ENCODE results near the gene PUM1.

PUM1 gene

GRCh38 chr1:30914587-30914922 lies 151.0 kb downstream of the PUM1 start:
- TF ChIP-seq CTCF (conservative IDR thresholded peaks at IDR 0.05; ENCODE audit: low read depth, low read length): no peak
- no peaks in the 10 kb centered on the region for H3K36me3 ChIP-seq (ENCODE audit: insufficient read depth)
- peaks cover 14% of the 10 kb centered on the region for H3K27me3 ChIP-seq (ENCODE audit: insufficient read depth, low read depth)
- H3K4me2 ChIP-seq: no peak overlapping the region
- no peaks in the 10 kb centered on the region for H3K79me2 ChIP-seq (ENCODE audit: insufficient read depth, low read depth)
- H4K20me1 ChIP-seq (ENCODE audit: insufficient read depth): no peaks in the 10 kb centered on the region
- H3K9ac ChIP-seq: no peak overlapping the region
- H3K4me1 ChIP-seq (ENCODE audit: low read depth, poor library complexity, severe bottlenecking): peaks cover 15% of the 10 kb centered on the region
- no peak overlapping the region for H2AFZ ChIP-seq (ENCODE audit: low read depth)
- no peak overlapping the region for H3K27ac ChIP-seq
- no peak overlapping the region for H3K4me3 ChIP-seq (IDR thresholded peaks at IDR 0.05; ENCODE audit: insufficient read depth, low read depth, low read length)

GRCh38 chr1:30912913-30913652 lies 152.4 kb downstream of the PUM1 start:
- H3K27ac ChIP-seq: no peak overlapping the region
- H3K27me3 ChIP-seq (ENCODE audit: insufficient read depth, low read depth): peaks cover 22% of the 10 kb centered on the region
- H3K4me2 ChIP-seq: no peak overlapping the region
- H3K36me3 ChIP-seq (ENCODE audit: insufficient read depth): no peaks in the 10 kb centered on the region
- peaks cover 4% of the 10 kb centered on the region for H3K4me1 ChIP-seq (ENCODE audit: low read depth, poor library complexity, severe bottlenecking)
- no peaks in the 10 kb centered on the region for H4K20me1 ChIP-seq (ENCODE audit: insufficient read depth)
- H3K4me3 ChIP-seq (IDR thresholded peaks at IDR 0.05; ENCODE audit: insufficient read depth, low read depth, low read length): no peak overlapping the region
- TF ChIP-seq CTCF (conservative IDR thresholded peaks at IDR 0.05; ENCODE audit: low read depth, low read length): no peak
- H3K79me2 ChIP-seq (ENCODE audit: insufficient read depth, low read depth): no peaks in the 10 kb centered on the region
- no peak overlapping the region for H3K9ac ChIP-seq
- no peak overlapping the region for H2AFZ ChIP-seq (ENCODE audit: low read depth)

- no peaks in the 10 kb centered on the region for H3K79me2 ChIP-seq (ENCODE audit: insufficient read depth, low read depth)
- TF ChIP-seq CTCF (conservative IDR thresholded peaks at IDR 0.05; ENCODE audit: low read depth, low read length): no peak
- no peak overlapping the region for H3K27ac ChIP-seq
- H3K27me3 ChIP-seq (ENCODE audit: insufficient read depth, low read depth): peaks cover 29% of the 10 kb centered on the region
- no peak overlapping the region for H3K4me3 ChIP-seq (IDR thresholded peaks at IDR 0.05; ENCODE audit: insufficient read depth, low read depth, low read length)
- no peak overlapping the region for H2AFZ ChIP-seq (ENCODE audit: low read depth)
- no peaks in the 10 kb centered on the region for H3K4me1 ChIP-seq (ENCODE audit: low read depth, poor library complexity, severe bottlenecking)
- no peak overlapping the region for H3K9ac ChIP-seq
- H3K4me2 ChIP-seq: no peak overlapping the region
- H4K20me1 ChIP-seq (ENCODE audit: insufficient read depth): no peaks in the 10 kb centered on the region
- H3K36me3 ChIP-seq (ENCODE audit: insufficient read depth): no peaks in the 10 kb centered on the region
Measured at GRCh38 chr1:30912224-30912623, 153.3 kb downstream of the PUM1 start.

- no peak overlapping the region for H3K9ac ChIP-seq
- no peaks in the 10 kb centered on the region for H3K36me3 ChIP-seq (ENCODE audit: insufficient read depth)
- no peak overlapping the region for H3K27ac ChIP-seq
- no peaks in the 10 kb centered on the region for H3K4me1 ChIP-seq (ENCODE audit: low read depth, poor library complexity, severe bottlenecking)
- H2AFZ ChIP-seq (ENCODE audit: low read depth): no peak overlapping the region
- no peak overlapping the region for H3K4me2 ChIP-seq
- no peaks in the 10 kb centered on the region for H4K20me1 ChIP-seq (ENCODE audit: insufficient read depth)
- H3K27me3 ChIP-seq (ENCODE audit: insufficient read depth, low read depth): peaks cover 34% of the 10 kb centered on the region
- peak; percentile 83 for TF ChIP-seq CTCF (conservative IDR thresholded peaks at IDR 0.05; ENCODE audit: low read depth, low read length)
- H3K4me3 ChIP-seq (IDR thresholded peaks at IDR 0.05; ENCODE audit: insufficient read depth, low read depth, low read length): no peak overlapping the region
- H3K79me2 ChIP-seq (ENCODE audit: insufficient read depth, low read depth): no peaks in the 10 kb centered on the region
Measured at GRCh38 chr1:30911059-30911954, 154.2 kb downstream of the PUM1 start.

Data from KMS-11 (cell line).